ENCODE measurements around the gene UBE2E2. TPM values are rescaled to one million over a fixed set of nuclear protein-coding genes. Genes with fewer than 3 reads are reported as not detected.

UBE2E2 gene
- polyA plus RNA-seq, 1 donor (not counting 4 experiments of a cell fraction or from before 2014, with no cell fraction given) = 63.2 TPM

GRCh38 chr3:23192816-23193215 lies 10.3 kb upstream of the UBE2E2 start:
- Histone ChIP-seq H3K9me1 (ENCODE audit: control insufficient read depth, extremely low read depth, insufficient read depth, low read length) (no peaks in the 10 kb centered on the region), H2AFZ (ENCODE audit: control insufficient read depth, low read length) (no peak overlapping the region), H3K4me2 (ENCODE audit: control insufficient read depth, extremely low read depth, insufficient read depth, low read depth, low read length) (no peak overlapping the region), H3K9ac (ENCODE audit: control insufficient read depth, extremely low read depth, insufficient read depth, low read length) (no peak overlapping the region), H3K36me3 (ENCODE audit: control insufficient read depth in 2 of 2, extremely low read depth in 1 of 2, insufficient read depth in 2 of 2, low read length in 2 of 2) (no peaks in the 10 kb centered on the region), H3K9me3 (ENCODE audit: control insufficient read depth, low read depth, low read length) (no peaks in the 10 kb centered on the region), H3K4me3 (ENCODE audit: control insufficient read depth in 2 of 3, extremely low read depth in 1 of 3, insufficient read depth in 2 of 3, low read depth in 1 of 3, low read length in 3 of 3) (no peak overlapping the region), H3K27me3 (ENCODE audit: control insufficient read depth, extremely low read depth, insufficient read depth, low read length) (peaks cover 27% of the 10 kb centered on the region), H3K79me2 (ENCODE audit: control insufficient read depth, insufficient read depth, low read length) (no peaks in the 10 kb centered on the region), H4K20me1 (ENCODE audit: control insufficient read depth, extremely low read depth, insufficient read depth, low read length) (no peaks in the 10 kb centered on the region), H3K27ac (ENCODE audit: control insufficient read depth, insufficient read depth, low read length) (no peak overlapping the region), H3K4me1 (ENCODE audit: control insufficient read depth, extremely low read depth, insufficient read depth, low read length) (no peaks in the 10 kb centered on the region)
- TF ChIP-seq, protein P1, sequence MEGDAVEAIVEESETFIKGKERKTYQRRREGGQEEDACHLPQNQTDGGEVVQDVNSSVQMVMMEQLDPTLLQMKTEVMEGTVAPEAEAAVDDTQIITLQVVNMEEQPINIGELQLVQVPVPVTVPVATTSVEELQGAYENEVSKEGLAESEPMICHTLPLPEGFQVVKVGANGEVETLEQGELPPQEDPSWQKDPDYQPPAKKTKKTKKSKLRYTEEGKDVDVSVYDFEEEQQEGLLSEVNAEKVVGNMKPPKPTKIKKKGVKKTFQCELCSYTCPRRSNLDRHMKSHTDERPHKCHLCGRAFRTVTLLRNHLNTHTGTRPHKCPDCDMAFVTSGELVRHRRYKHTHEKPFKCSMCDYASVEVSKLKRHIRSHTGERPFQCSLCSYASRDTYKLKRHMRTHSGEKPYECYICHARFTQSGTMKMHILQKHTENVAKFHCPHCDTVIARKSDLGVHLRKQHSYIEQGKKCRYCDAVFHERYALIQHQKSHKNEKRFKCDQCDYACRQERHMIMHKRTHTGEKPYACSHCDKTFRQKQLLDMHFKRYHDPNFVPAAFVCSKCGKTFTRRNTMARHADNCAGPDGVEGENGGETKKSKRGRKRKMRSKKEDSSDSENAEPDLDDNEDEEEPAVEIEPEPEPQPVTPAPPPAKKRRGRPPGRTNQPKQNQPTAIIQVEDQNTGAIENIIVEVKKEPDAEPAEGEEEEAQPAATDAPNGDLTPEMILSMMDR (optimal IDR thresholded peaks at IDR 0.05 in 1 of 3, IDR thresholded peaks at IDR 0.05 in 1 of 3, conservative IDR thresholded peaks at IDR 0.05 in 1 of 3; ENCODE audit: extremely low read depth in 1 of 3, insufficient read depth in 2 of 3, low read length in 3 of 3) = no peak
- TF ChIP-seq EZH2 (IDR thresholded peaks at IDR 0.05; ENCODE audit: low read length) = no peak
- DNase-seq (ENCODE audit: low read depth, low spot score) (no peak), FAIRE-seq (no peak)
- dilution Hi-C loops (cut with MboI; ENCODE audit: extremely low pct_ligation_motif_present, low sequenced_read_pairs) = no loop called here

DNA sequence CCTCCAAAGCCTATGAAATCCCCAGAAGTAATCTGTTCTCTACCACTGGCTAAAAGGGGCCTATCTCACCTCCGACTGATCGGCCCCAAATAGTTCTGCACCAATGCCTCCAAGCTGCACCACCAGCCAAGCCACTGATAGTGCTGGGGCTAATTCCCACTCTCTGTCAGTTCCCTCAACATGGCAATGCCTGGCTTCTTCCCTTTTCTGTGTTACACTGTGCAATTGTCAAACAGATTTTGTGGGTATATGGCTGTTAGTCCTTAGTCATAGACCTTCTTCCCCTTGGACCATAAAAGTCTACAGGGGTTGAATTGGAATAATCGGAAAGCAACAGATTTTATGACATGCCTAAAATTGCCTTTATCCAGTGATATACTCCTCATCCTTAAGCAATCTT lies 9.3 kb upstream of the UBE2E2 start:
- no peak overlapping the region for H3K9ac ChIP-seq (ENCODE audit: control insufficient read depth, extremely low read depth, insufficient read depth, low read length)
- H2AFZ ChIP-seq (ENCODE audit: control insufficient read depth, low read length) = no peak overlapping the region
- H3K9me1 ChIP-seq (ENCODE audit: control insufficient read depth, extremely low read depth, insufficient read depth, low read length) = no peaks in the 10 kb centered on the region
- H3K36me3 ChIP-seq (ENCODE audit: control insufficient read depth in 2 of 2, extremely low read depth in 1 of 2, insufficient read depth in 2 of 2, low read length in 2 of 2) = no peaks in the 10 kb centered on the region
- H3K27me3 ChIP-seq (ENCODE audit: control insufficient read depth, extremely low read depth, insufficient read depth, low read length) = peaks cover 23% of the 10 kb centered on the region
- H3K4me1 ChIP-seq (ENCODE audit: control insufficient read depth, extremely low read depth, insufficient read depth, low read length) = no peaks in the 10 kb centered on the region
- no peaks in the 10 kb centered on the region for H3K79me2 ChIP-seq (ENCODE audit: control insufficient read depth, insufficient read depth, low read length)
- no peaks in the 10 kb centered on the region for H4K20me1 ChIP-seq (ENCODE audit: control insufficient read depth, extremely low read depth, insufficient read depth, low read length)
- no peak for TF ChIP-seq EZH2 (IDR thresholded peaks at IDR 0.05; ENCODE audit: low read length)
- TF ChIP-seq, protein P1 (optimal IDR thresholded peaks at IDR 0.05 in 1 of 3, IDR thresholded peaks at IDR 0.05 in 1 of 3, conservative IDR thresholded peaks at IDR 0.05 in 1 of 3; ENCODE audit: extremely low read depth in 1 of 3, insufficient read depth in 2 of 3, low read length in 3 of 3) = no peak
- dilution Hi-C loops (cut with MboI; ENCODE audit: extremely low pct_ligation_motif_present, low sequenced_read_pairs) = no loop called here
- DNase-seq (ENCODE audit: low read depth, low spot score) (no peak), FAIRE-seq (no peak)
- no peaks in the 10 kb centered on the region for H3K9me3 ChIP-seq (ENCODE audit: control insufficient read depth, low read depth, low read length)
- H3K27ac ChIP-seq (ENCODE audit: control insufficient read depth, insufficient read depth, low read length) = no peak overlapping the region
- H3K4me3 ChIP-seq (ENCODE audit: control insufficient read depth in 2 of 3, extremely low read depth in 1 of 3, insufficient read depth in 2 of 3, low read depth in 1 of 3, low read length in 3 of 3) = no peak overlapping the region
- H3K4me2 ChIP-seq (ENCODE audit: control insufficient read depth, extremely low read depth, insufficient read depth, low read depth, low read length) = no peak overlapping the region

Data from keratinocyte (primary cell).